Osteoblast (primary cell): ENCODE measurements around the gene OBSCN. TPM values are rescaled to one million over a fixed set of nuclear protein-coding genes. Genes with fewer than 3 reads are reported as not detected.
"Not testable (repeated sequence)": the region's sequence is repeated elsewhere in the genome, so short reads cannot be mapped to it uniquely, and the experiment has no call there.

Experiments
- DNase-seq: peaks from one replicate; pipeline ENCODE4 v3.0.0; 2011; ENCODE audit warnings: low spot score, mixed read lengths; ENCODE audit not compliant: insufficient read length; ENCODE audit errors: missing footprints
- H2AFZ ChIP-seq: 2 replicates; pipeline ENCODE4 v1.6.0; 2011; ENCODE audit warnings: mild to moderate bottlenecking, low read length
- H3K27ac ChIP-seq: 2 replicates; pipeline ENCODE4 v1.5.1; 2011; ENCODE audit warnings: mild to moderate bottlenecking, low read depth, low read length, moderate library complexity
- H3K27me3 ChIP-seq: 2 replicates; pipeline ENCODE4 v1.6.0; 2012; ENCODE audit warnings: mild to moderate bottlenecking, control low read depth, inconsistent platforms, low read length, moderate library complexity; ENCODE audit not compliant: insufficient read depth
- H3K36me3 ChIP-seq: 2 replicates; pipeline ENCODE4 v1.5.1; 2011; ENCODE audit warnings: mild to moderate bottlenecking, low read length, control low read depth, moderate library complexity; ENCODE audit not compliant: insufficient read depth
- H3K4me1 ChIP-seq: 2 replicates; pipeline ENCODE4 v1.5.1; 2011; ENCODE audit warnings: mild to moderate bottlenecking, low read length, control low read depth, moderate library complexity; ENCODE audit not compliant: insufficient read depth
- H3K4me2 ChIP-seq: 2 replicates; pipeline ENCODE4 v1.6.0; 2011; ENCODE audit warnings: mild to moderate bottlenecking, low read length; ENCODE audit not compliant: insufficient read depth
- H3K4me3 ChIP-seq: fragments of 200-600 bp; sonication (generic); 3 replicates; pipeline ENCODE4 v1.5.1; 2012; ENCODE audit warnings: mild to moderate bottlenecking, low read length, inconsistent platforms; ENCODE audit not compliant: insufficient read depth
- H3K79me2 ChIP-seq: 2 replicates; pipeline ENCODE4 v1.6.0; 2012; ENCODE audit warnings: mild to moderate bottlenecking, low read length, control low read depth, inconsistent platforms; ENCODE audit not compliant: insufficient read depth
- H3K9me3 ChIP-seq: 2 replicates; pipeline ENCODE4 v1.5.1; 2011; ENCODE audit warnings: low read depth, low read length, control low read depth
- H4K20me1 ChIP-seq: 2 replicates; pipeline ENCODE4 v1.6.0; 2012; ENCODE audit warnings: mild to moderate bottlenecking, low read length, control low read depth; ENCODE audit not compliant: insufficient read depth
- CTCF ChIP-seq: IDR thresholded peaks from 2 replicates; pipeline ENCODE4 v1.5.1; 2011; ENCODE audit warnings: mild to moderate bottlenecking, low read depth, low read length, moderate library complexity; ENCODE audit errors: extremely low read depth
- total RNA-seq: library from RNA; depleted of rRNA; stranded (reverse); fragments of >200 nt; gene quantifications from 2 replicates; pipeline ENCODE4 v1.2.3, GENCODE V29; 2012

OBSCN gene
- total RNA-seq, 1 donor, result 2.9 TPM

GRCh38 chr1:228169345-228169744, 38.5 kb upstream of the OBSCN start:
- no peak for DNase-seq
- Histone ChIP-seq H3K27ac (no peak overlapping the region), H3K4me2 (no peak overlapping the region), H3K9me3 (no peaks in the 10 kb centered on the region), H2AFZ (no peak overlapping the region), H3K4me3 (no peak overlapping the region), H3K27me3 (no peaks in the 10 kb centered on the region), H3K36me3 (no peaks in the 10 kb centered on the region), H3K4me1 (peaks cover 12% of the 10 kb centered on the region), H4K20me1 (peaks cover 9% of the 10 kb centered on the region), H3K79me2 (peaks cover 28% of the 10 kb centered on the region)
- no peak for TF ChIP-seq CTCF

GRCh38 chr1:228170666-228171065, 37.2 kb upstream of the OBSCN start:
- H3K4me3 ChIP-seq, result no peak overlapping the region
- peaks cover 15% of the 10 kb centered on the region for H4K20me1 ChIP-seq
- H3K4me1 ChIP-seq, result peaks cover 8% of the 10 kb centered on the region
- no peak for TF ChIP-seq CTCF
- no peaks in the 10 kb centered on the region for H3K9me3 ChIP-seq
- H2AFZ ChIP-seq, result no peak overlapping the region
- DNase-seq, result no peak
- no peaks in the 10 kb centered on the region for H3K27me3 ChIP-seq
- H3K4me2 ChIP-seq, result no peak overlapping the region
- peaks cover 28% of the 10 kb centered on the region for H3K79me2 ChIP-seq
- H3K27ac ChIP-seq, result no peak overlapping the region
- H3K36me3 ChIP-seq, result no peaks in the 10 kb centered on the region

GRCh38 chr1:228171221-228171891, 36.5 kb upstream of the OBSCN start:
- TF ChIP-seq CTCF, result no peak
- Histone ChIP-seq H3K27me3 (no peaks in the 10 kb centered on the region), H3K4me3 (no peak overlapping the region), H3K27ac (no peak overlapping the region), H4K20me1 (peaks cover 15% of the 10 kb centered on the region), H2AFZ (no peak overlapping the region), H3K4me2 (no peak overlapping the region), H3K79me2 (peaks cover 27% of the 10 kb centered on the region), H3K9me3 (no peaks in the 10 kb centered on the region), H3K4me1 (peaks cover 6% of the 10 kb centered on the region), H3K36me3 (no peaks in the 10 kb centered on the region)
- DNase-seq, result peak; percentile 65

- no peak overlapping the region for H2AFZ ChIP-seq
- H3K27me3 ChIP-seq, result no peaks in the 10 kb centered on the region
- H3K27ac ChIP-seq, result no peak overlapping the region
- H3K9me3 ChIP-seq, result no peaks in the 10 kb centered on the region
- DNase-seq, result peak; percentile 53
- no peaks in the 10 kb centered on the region for H3K4me1 ChIP-seq
- no peak overlapping the region for H3K4me3 ChIP-seq
- H4K20me1 ChIP-seq, result peaks cover 15% of the 10 kb centered on the region
- no peak overlapping the region for H3K4me2 ChIP-seq
- no peaks in the 10 kb centered on the region for H3K36me3 ChIP-seq
- H3K79me2 ChIP-seq, result peaks cover 20% of the 10 kb centered on the region
- TF ChIP-seq CTCF, result no peak
Measured at GRCh38 chr1:228172591-228173527, 35.0 kb upstream of the OBSCN start.

GRCh38 chr1:228173528-228174481, 34.0 kb upstream of the OBSCN start:
- H3K36me3 ChIP-seq, result not testable (repeated sequence)

More at GRCh38 chr1:228173528-228174481, 34.0 kb upstream of the OBSCN start:
- not testable (repeated sequence) for H3K9me3 ChIP-seq, H3K27me3 ChIP-seq, H3K27ac ChIP-seq, H3K4me3 ChIP-seq, H3K4me1 ChIP-seq, DNase-seq, H2AFZ ChIP-seq, H3K4me2 ChIP-seq
- peaks cover 16% of the 10 kb centered on the region for H3K79me2 ChIP-seq
- peaks cover 15% of the 10 kb centered on the region for H4K20me1 ChIP-seq
